ENCODE results near the gene ELAVL4. TPM values are rescaled to one million over a fixed set of nuclear protein-coding genes. Genes with fewer than 3 reads are reported as not detected.

Gene ELAVL4
- total RNA-seq, 6 donors from 2014 or later, result 0.10 to 0.20 TPM; not detected in 4

- WGBS, 2 donors, result 73 to 74% methylated on average over 3 of the region's 3 CpGs
- Histone ChIP-seq H3K9me3 (no peaks in the 10 kb centered on the region), H3K36me3 (no peaks in the 10 kb centered on the region), H3K4me1 (no peaks in the 10 kb centered on the region), H3K27ac (no peak overlapping the region), H3K27me3 (no peaks in the 10 kb centered on the region), H3K4me3 (no peak overlapping the region)
- DNase-seq, result no peak
- TF ChIP-seq POLR2A (IDR thresholded peaks at IDR 0.05) (no peak), POLR2AphosphoS5 (IDR thresholded peaks at IDR 0.05) (no peak), CTCF (IDR thresholded peaks at IDR 0.05) (no peak), EP300 (IDR thresholded peaks at IDR 0.05) (no peak)
- no peak for ATAC-seq (ENCODE audit: low FRiP score in 2 of 2)
Measured at GRCh38 chr1:50105433-50105832, 3.3 kb upstream of the ELAVL4 start.

- WGBS, 2 donors, result 87 to 88% methylated on average over 12 of the region's 12 CpGs
- DNase-seq, result no peak
- H3K36me3 ChIP-seq, result no peaks in the 10 kb centered on the region
- no peak for TF ChIP-seq CTCF (IDR thresholded peaks at IDR 0.05)
- TF ChIP-seq POLR2AphosphoS5 (IDR thresholded peaks at IDR 0.05), result no peak
- no peak for TF ChIP-seq POLR2A (IDR thresholded peaks at IDR 0.05)
- no peak for TF ChIP-seq EP300 (IDR thresholded peaks at IDR 0.05)
- ATAC-seq (ENCODE audit: low FRiP score in 2 of 2), result no peak
- H3K4me3 ChIP-seq, result no peak overlapping the region
- H3K27ac ChIP-seq, result no peak overlapping the region
- no peaks in the 10 kb centered on the region for H3K9me3 ChIP-seq
- no peaks in the 10 kb centered on the region for H3K27me3 ChIP-seq
- no peaks in the 10 kb centered on the region for H3K4me1 ChIP-seq
Measured at GRCh38 chr1:50106095-50106761, 2.5 kb upstream of the ELAVL4 start.

- no peak overlapping the region for H3K27ac ChIP-seq
- no peak overlapping the region for H3K4me3 ChIP-seq
- H3K27me3 ChIP-seq, result no peaks in the 10 kb centered on the region
- 77 to 83% methylated on average over 4 of the region's 4 CpGs for WGBS, 2 donors
- no peaks in the 10 kb centered on the region for H3K9me3 ChIP-seq
- ATAC-seq (ENCODE audit: low FRiP score in 2 of 2), result no peak
- no peaks in the 10 kb centered on the region for H3K36me3 ChIP-seq
- no peak for DNase-seq
- no peak for TF ChIP-seq CTCF (IDR thresholded peaks at IDR 0.05)
- no peak for TF ChIP-seq EP300 (IDR thresholded peaks at IDR 0.05)
- no peak for TF ChIP-seq POLR2A (IDR thresholded peaks at IDR 0.05)
- TF ChIP-seq POLR2AphosphoS5 (IDR thresholded peaks at IDR 0.05), result no peak
- H3K4me1 ChIP-seq, result no peaks in the 10 kb centered on the region
Measured at GRCh38 chr1:50109116-50109515, 396 bp downstream of the ELAVL4 start.

GRCh38 chr1:50109647-50110075, 941 bp downstream of the ELAVL4 start:
- peak in 1 of 2 donors; percentile 59 for ATAC-seq (ENCODE audit: low FRiP score in 2 of 2)
- H3K27me3 ChIP-seq, result no peaks in the 10 kb centered on the region

More at GRCh38 chr1:50109647-50110075, 941 bp downstream of the ELAVL4 start:
- WGBS, 2 donors, result 15 to 24% methylated on average over 8 of the region's 8 CpGs
- TF ChIP-seq EP300 (IDR thresholded peaks at IDR 0.05), result no peak
- no peak for TF ChIP-seq CTCF (IDR thresholded peaks at IDR 0.05)
- no peak for TF ChIP-seq POLR2AphosphoS5 (IDR thresholded peaks at IDR 0.05)
- TF ChIP-seq POLR2A (IDR thresholded peaks at IDR 0.05), result no peak
- H3K4me3 ChIP-seq, result no peak overlapping the region
- DNase-seq, result no peak
- no peaks in the 10 kb centered on the region for H3K9me3 ChIP-seq
- H3K4me1 ChIP-seq, result no peaks in the 10 kb centered on the region
- H3K36me3 ChIP-seq, result no peaks in the 10 kb centered on the region
- no peak overlapping the region for H3K27ac ChIP-seq

All from upper lobe of left lung (tissue), 6 donors.